ENCODE measurements around the gene LRRC4C. TPM values are rescaled to one million over a fixed set of nuclear protein-coding genes. Genes with fewer than 3 reads are reported as not detected.

LRRC4C gene
- total and polyA plus RNA-seq, 4 experiments from 2014 or later, result not detected

DNA sequence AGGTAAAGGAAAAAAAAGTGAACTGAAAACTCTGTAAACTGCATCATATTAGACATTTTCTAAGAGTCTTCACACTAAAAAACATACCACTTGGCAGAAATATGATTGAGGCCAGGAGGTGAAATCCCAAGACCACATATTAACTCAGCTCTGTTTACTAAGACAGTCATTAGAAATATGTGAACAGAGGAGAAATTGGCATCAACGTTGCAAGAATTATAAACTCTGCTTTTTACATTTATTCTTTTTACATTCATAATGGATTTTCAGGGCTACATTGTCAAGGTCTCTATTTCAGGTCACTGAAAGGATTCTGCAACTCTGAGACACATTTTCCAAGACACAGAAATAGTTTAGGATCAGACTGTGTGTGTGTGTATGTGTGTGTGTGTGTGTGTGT, 1364.0 kb downstream of the LRRC4C start:
- Histone ChIP-seq H3K9me3 (ENCODE audit: control insufficient read depth in 1 of 2, low read length in 2 of 2) (no peaks in the 10 kb centered on the region), H3K4me3 (ENCODE audit: low read length in 2 of 2) (no peak overlapping the region), H3K36me3 (ENCODE audit: insufficient read depth, low read length) (no peaks in the 10 kb centered on the region), H3K27me3 (ENCODE audit: insufficient read depth, low read length) (no peaks in the 10 kb centered on the region), H3K4me1 (ENCODE audit: insufficient read depth, low read length) (no peaks in the 10 kb centered on the region), H3K27ac (ENCODE audit: low read depth, low read length) (no peak overlapping the region)
- intact Hi-C loops (cut with micrococcal nuclease), result no loop called here
- DNase-seq, result no peak
- Mint-ChIP-seq H3K9me3 (peaks cover 4 to 20% (median 10%) of the 10 kb centered on the region in 8 donors), H3K27me3 (no peaks in the 10 kb centered on the region), H3K27ac (no peak overlapping the region), H3K4me3 (no peak overlapping the region), H3K36me3 (no peaks in the 10 kb centered on the region), H3K4me1 (no peaks in the 10 kb centered on the region)
- CTCF ChIA-PET (ENCODE audit: partially characterized antibody), result no interaction called here
- POLR2A ChIA-PET (ENCODE audit: partially characterized antibody), result no interaction called here

DNA sequence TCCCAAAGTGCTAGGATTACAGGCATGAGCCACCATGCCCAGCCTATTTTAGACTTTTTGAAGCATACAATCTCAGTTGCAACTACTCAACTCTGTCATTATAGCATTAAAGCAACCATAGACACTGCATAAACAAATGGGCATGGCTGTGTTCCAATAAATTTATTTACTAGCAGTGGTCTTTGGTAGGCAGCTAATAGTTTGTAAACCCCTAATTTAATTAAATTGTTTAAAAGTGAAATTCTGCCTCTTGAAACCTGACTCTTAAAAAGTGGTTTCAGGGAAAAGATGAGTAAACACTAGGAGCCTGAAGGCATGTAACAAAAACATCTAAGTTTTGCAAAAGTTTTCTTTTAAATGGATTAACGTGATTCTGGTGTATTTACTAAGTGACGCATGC, 1364.5 kb downstream of the LRRC4C start:
- CTCF ChIA-PET (ENCODE audit: partially characterized antibody), result no interaction called here
- H3K27ac ChIP-seq (ENCODE audit: low read depth, low read length), result no peak overlapping the region
- Mint-ChIP-seq H3K4me3 (no peak overlapping the region), H3K27me3 (no peaks in the 10 kb centered on the region), H3K4me1 (no peaks in the 10 kb centered on the region), H3K27ac (no peak overlapping the region), H3K9me3 (peaks cover 3 to 16% (median 9%) of the 10 kb centered on the region in 8 donors), H3K36me3 (no peaks in the 10 kb centered on the region)
- no peak for DNase-seq
- H3K36me3 ChIP-seq (ENCODE audit: insufficient read depth, low read length), result no peaks in the 10 kb centered on the region
- POLR2A ChIA-PET (ENCODE audit: partially characterized antibody), result no interaction called here
- H3K27me3 ChIP-seq (ENCODE audit: insufficient read depth, low read length), result no peaks in the 10 kb centered on the region
- no peaks in the 10 kb centered on the region for H3K4me1 ChIP-seq (ENCODE audit: insufficient read depth, low read length)
- H3K4me3 ChIP-seq (ENCODE audit: low read length in 2 of 2), result no peak overlapping the region
- intact Hi-C loops (cut with micrococcal nuclease), result no loop called here
- H3K9me3 ChIP-seq (ENCODE audit: control insufficient read depth in 1 of 2, low read length in 2 of 2), result no peaks in the 10 kb centered on the region

DNA sequence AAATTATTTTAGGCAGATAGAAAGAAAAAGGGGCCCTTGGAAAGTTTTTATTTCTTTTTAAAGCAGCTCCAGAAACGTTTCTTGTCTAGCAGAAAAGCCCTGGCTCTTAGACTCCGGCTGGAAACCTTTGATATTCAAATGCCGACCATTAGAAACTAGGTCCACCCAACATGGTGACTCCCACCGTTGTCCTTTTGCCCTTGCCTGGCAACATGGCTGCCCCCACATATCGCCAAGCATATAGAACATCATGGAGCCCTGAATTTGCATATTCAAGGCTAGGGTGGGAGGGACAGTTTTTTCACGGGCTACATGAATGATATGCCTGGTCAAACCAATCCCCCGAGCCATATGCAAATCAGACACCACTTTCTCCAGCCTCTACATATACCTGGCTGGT, 1379.0 kb downstream of the LRRC4C start:
- no peak for DNase-seq
- Histone ChIP-seq H3K36me3 (ENCODE audit: insufficient read depth, low read length) (no peaks in the 10 kb centered on the region), H3K27ac (ENCODE audit: low read depth, low read length) (no peak overlapping the region), H3K9me3 (ENCODE audit: control insufficient read depth in 1 of 2, low read length in 2 of 2) (peaks cover 0 to 9% of the 10 kb centered on the region in 2 donors), H3K4me3 (ENCODE audit: low read length in 2 of 2) (no peak overlapping the region), H3K4me1 (ENCODE audit: insufficient read depth, low read length) (no peaks in the 10 kb centered on the region), H3K27me3 (ENCODE audit: insufficient read depth, low read length) (no peaks in the 10 kb centered on the region)
- ChIA-PET POLR2A (ENCODE audit: partially characterized antibody) (no interaction called here), CTCF (ENCODE audit: partially characterized antibody) (no interaction called here)
- Mint-ChIP-seq H3K4me3 (no peak overlapping the region), H3K36me3 (no peaks in the 10 kb centered on the region), H3K4me1 (no peaks in the 10 kb centered on the region), H3K27ac (no peak overlapping the region), H3K9me3 (peaks cover 2 to 31% (median 14%) of the 10 kb centered on the region in 8 donors), H3K27me3 (no peaks in the 10 kb centered on the region)
- intact Hi-C loops (cut with micrococcal nuclease), result no loop called here
